Measurements from ENCODE around the gene ADGRA1. TPM values are rescaled to one million over a fixed set of nuclear protein-coding genes. Genes with fewer than 3 reads are reported as not detected.

The ADGRA1 gene
- total and polyA plus RNA-seq, 2 experiments from 2014 or later: 0.23 to 0.52 TPM

GRCh38 chr10:133086247-133086646 is 1.5 kb upstream of the ADGRA1 start:
- no peaks in the 10 kb centered on the region for H3K9me2 ChIP-seq (ENCODE audit: insufficient read depth)
- H3K27me3 Mint-ChIP-seq (ENCODE audit: insufficient read depth, low read depth, poor library complexity): peaks cover 42% of the 10 kb centered on the region
- H3K4me3 ChIP-seq: no peak overlapping the region
- H3K79me2 ChIP-seq (replicated peaks; ENCODE audit: insufficient read depth): no peaks in the 10 kb centered on the region
- ATAC-seq (no peak), DNase-seq (ENCODE audit: low spot score) (no peak)
- H3K4me1 ChIP-seq (ENCODE audit: insufficient read depth): no peaks in the 10 kb centered on the region
- TF ChIP-seq ZNF331 (CRISPR knock-in tag; IDR thresholded peaks at IDR 0.05; ENCODE audit: low read depth): no peak
- no peak for TF ChIP-seq NANOG (IDR thresholded peaks at IDR 0.05; ENCODE audit: borderline replicate concordance)
- no peak for TF ChIP-seq EZH2 (IDR thresholded peaks at IDR 0.05; ENCODE audit: low read depth, unreplicated experiment)
- no peak for TF ChIP-seq STAT1 (IDR thresholded peaks at IDR 0.05; ENCODE audit: unreplicated experiment)
- no peak for TF ChIP-seq CREB1 (CRISPR knock-in tag; IDR thresholded peaks at IDR 0.05; ENCODE audit: low read depth)
- no peak for TF ChIP-seq CTCF (conservative IDR thresholded peaks at IDR 0.05; ENCODE audit: low read depth in 2 of 2)
- TF ChIP-seq REST (IDR thresholded peaks at IDR 0.05; ENCODE audit: unreplicated experiment): no peak
- no peak for TF ChIP-seq JUNB (IDR thresholded peaks at IDR 0.05; ENCODE audit: unreplicated experiment)
- H4K20me1 ChIP-seq (replicated peaks; ENCODE audit: insufficient read depth): no peaks in the 10 kb centered on the region
- peaks cover 36% of the 10 kb centered on the region for H3K27me3 ChIP-seq (ENCODE audit: insufficient read depth)
- H3K27ac Mint-ChIP-seq: no peak overlapping the region
- H3K4me3 Mint-ChIP-seq: no peak overlapping the region
- H3K9me3 Mint-ChIP-seq: no peaks in the 10 kb centered on the region; the same call in 2 of the 3 replicates
- no peaks in the 10 kb centered on the region for H3K36me3 ChIP-seq (ENCODE audit: insufficient read depth)
- no peak overlapping the region for H2AFZ ChIP-seq
- H3K4me1 Mint-ChIP-seq: peaks cover 2% of the 10 kb centered on the region; the same call in 2 of the 3 replicates
- H3K4me2 ChIP-seq: no peak overlapping the region
- no peaks in the 10 kb centered on the region; the same call in 2 of the 3 replicates for H3K36me3 Mint-ChIP-seq (ENCODE audit: low read depth)
- H3F3A ChIP-seq (replicated peaks; ENCODE audit: low read depth): 0 out of 2 replicates have a peak, but pooled peaks cover 4% of the 10 kb centered on the region
- no peak overlapping the region for H3K27ac ChIP-seq (ENCODE audit: low read depth)

GRCh38 chr10:133087045-133087678 is 562 bp upstream of the ADGRA1 start:
- Histone ChIP-seq H3K79me2 (replicated peaks; ENCODE audit: insufficient read depth) (no peaks in the 10 kb centered on the region), H3K36me3 (ENCODE audit: insufficient read depth) (no peaks in the 10 kb centered on the region), H3K27ac (ENCODE audit: low read depth) (no peak overlapping the region), H4K20me1 (replicated peaks; ENCODE audit: insufficient read depth) (no peaks in the 10 kb centered on the region), H3K4me2 (peak overlapping the region; percentile 87), H3F3A (replicated peaks; ENCODE audit: low read depth) (0 out of 2 replicates have a peak, but pooled peaks cover 4% of the 10 kb centered on the region), H3K9me2 (ENCODE audit: insufficient read depth) (no peaks in the 10 kb centered on the region), H3K4me1 (ENCODE audit: insufficient read depth) (no peaks in the 10 kb centered on the region), H2AFZ (no peak overlapping the region; the same call in 1 of the 2 replicates), H3K27me3 (ENCODE audit: insufficient read depth) (peaks cover 36% of the 10 kb centered on the region), H3K4me3 (peak overlapping the region; percentile 75)
- Mint-ChIP-seq H3K27me3 (ENCODE audit: insufficient read depth, low read depth, poor library complexity) (peaks cover 42% of the 10 kb centered on the region), H3K36me3 (ENCODE audit: low read depth) (no peaks in the 10 kb centered on the region; the same call in 2 of the 3 replicates), H3K4me3 (peak overlapping the region; percentile 75), H3K4me1 (peaks cover 2% of the 10 kb centered on the region; the same call in 2 of the 3 replicates), H3K9me3 (no peaks in the 10 kb centered on the region; the same call in 2 of the 3 replicates), H3K27ac (no peak overlapping the region)
- ATAC-seq (no peak), DNase-seq (ENCODE audit: low spot score) (no peak)
- TF ChIP-seq REST (IDR thresholded peaks at IDR 0.05; ENCODE audit: unreplicated experiment): no peak
- TF ChIP-seq ZNF114 (CRISPR knock-in tag; IDR thresholded peaks at IDR 0.05): no peak
